MCF 10A (cell line): ENCODE data around the gene SEMA3A. TPM values are rescaled to one million over a fixed set of nuclear protein-coding genes. Genes with fewer than 3 reads are reported as not detected.

Experiments
- BruUV-seq: library from RNA; stranded (reverse); fragments of 400-500 nt; replicated peaks from 2 replicates; lab custom pipeline; 2021; lab: Mats Ljungman, UMichigan
- CTCF ChIA-PET: fragments of 300-600 bp; sonication (Branson Sonifier 250); formaldehyde crosslinking; extraction: SDS; loops from one replicate; lab custom pipeline; 2021; ENCODE audit warnings: antibody characterized with exemption, inconsistent platforms; lab: Yijun Ruan, JAX
- POLR2A ChIA-PET: fragments of 300-600, 350-650 bp; sonication (Branson Sonifier 250); formaldehyde crosslinking; extraction: SDS; loops from one replicate; lab custom pipeline; 2020; ENCODE audit warnings: antibody characterized with exemption, inconsistent platforms; lab: Yijun Ruan, JAX
- DNase-seq: peaks from one replicate; pipeline ENCODE4 v3.0.0-alpha.2; 2018; ENCODE audit not compliant: unreplicated experiment
- H3K27ac Mint-ChIP-seq: one replicate; pipeline ENCODE4 v1.8.0; 2022; ENCODE audit warnings: mild to moderate bottlenecking, low read depth, mixed read lengths; ENCODE audit not compliant: unreplicated experiment
- H3K27me3 Mint-ChIP-seq: one replicate; pipeline ENCODE4 v1.8.0; 2022; ENCODE audit warnings: mixed read lengths; ENCODE audit not compliant: insufficient read depth, unreplicated experiment
- H3K36me3 Mint-ChIP-seq: one replicate; pipeline ENCODE4 v1.8.0; 2022; ENCODE audit warnings: mild to moderate bottlenecking, moderate library complexity, mixed read lengths; ENCODE audit not compliant: insufficient read depth, unreplicated experiment
- H3K4me1 Mint-ChIP-seq: one replicate; pipeline ENCODE4 v1.8.0; 2022; ENCODE audit warnings: mixed read lengths; ENCODE audit not compliant: insufficient read depth, unreplicated experiment
- H3K4me3 Mint-ChIP-seq: one replicate; pipeline ENCODE4 v1.8.0; 2022; ENCODE audit warnings: mild to moderate bottlenecking, moderate library complexity, mixed read lengths; ENCODE audit not compliant: unreplicated experiment
- H3K9me3 Mint-ChIP-seq: one replicate; pipeline ENCODE4 v1.8.0; 2022; ENCODE audit warnings: mixed read lengths; ENCODE audit not compliant: unreplicated experiment
- intact Hi-C: fragments of 100-400 bp; cut with micrococcal nuclease; formaldehyde crosslinking; loops from 2 replicates; pipeline ENCODE4 v1.14.1; 2022
- total RNA-seq: library from RNA; stranded (reverse); gene quantifications from 2 replicates; pipeline ENCODE4 v1.2.3, GENCODE V29; 2022
- TF ChIP-seq, protein P1 (sequence below): fragments of 200-600 bp; IDR thresholded peaks from one replicate; pipeline ENCODE4 v1.8.0; 2022; ENCODE audit warnings: antibody characterized with exemption, mild to moderate bottlenecking; ENCODE audit not compliant: unreplicated experiment

Gene SEMA3A
- total RNA-seq, 1 experiment from 2014 or later = 3.2 TPM

DNA sequence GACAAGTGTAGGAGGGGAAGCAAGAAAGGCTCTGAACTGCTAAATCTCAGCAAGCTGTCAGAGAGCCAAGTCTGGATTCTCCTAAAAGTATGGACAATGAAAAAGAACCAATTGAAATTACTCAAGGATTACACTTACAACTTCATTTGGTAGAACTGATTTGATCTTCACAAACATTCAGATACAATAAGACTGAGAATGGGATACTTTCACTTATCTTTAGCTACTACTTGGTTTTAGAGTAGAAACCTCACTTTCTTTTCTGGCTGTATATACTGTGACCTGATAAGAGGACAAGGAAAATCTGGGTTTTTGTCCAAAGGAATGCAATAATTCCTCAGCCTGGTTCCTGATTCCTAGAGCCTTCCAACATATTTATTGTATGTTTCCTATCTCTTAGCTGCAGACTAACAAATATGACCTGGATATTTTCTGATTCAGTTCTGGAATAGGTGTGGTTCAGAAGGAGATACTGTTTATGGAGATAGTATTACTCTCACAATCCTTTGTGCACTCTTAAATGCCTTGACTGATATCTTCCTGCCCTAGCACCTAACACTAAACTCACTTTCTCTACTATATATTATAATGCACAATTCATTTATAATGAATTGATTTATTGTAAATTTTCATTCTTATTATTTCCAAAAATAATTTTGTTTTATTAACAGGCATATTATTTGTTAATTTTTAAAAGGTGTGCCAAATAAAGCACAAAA is 7.3 kb downstream of the SEMA3A start:
- DNase-seq = no peak
- no peaks in the 10 kb centered on the region for H3K9me3 Mint-ChIP-seq
- peak overlapping the region; percentile 39 for H3K27ac Mint-ChIP-seq
- no peaks in the 10 kb centered on the region for H3K27me3 Mint-ChIP-seq
- no peak overlapping the region for H3K4me3 Mint-ChIP-seq
- ChIA-PET POLR2A (no interaction called here), CTCF (interaction anchor here (0.7 to 1.3 kb wide), 6 partner anchors 10 to 252 kb away, joined by 3 to 5 read pairs (median 4); no protein-coding TSS in a partner anchor)
- intact Hi-C loops = no loop called here
- H3K4me1 Mint-ChIP-seq = peaks cover 16% of the 10 kb centered on the region
- no TSS peak for BruUV-seq
- H3K36me3 Mint-ChIP-seq = no peaks in the 10 kb centered on the region
- TF ChIP-seq, protein P1, sequence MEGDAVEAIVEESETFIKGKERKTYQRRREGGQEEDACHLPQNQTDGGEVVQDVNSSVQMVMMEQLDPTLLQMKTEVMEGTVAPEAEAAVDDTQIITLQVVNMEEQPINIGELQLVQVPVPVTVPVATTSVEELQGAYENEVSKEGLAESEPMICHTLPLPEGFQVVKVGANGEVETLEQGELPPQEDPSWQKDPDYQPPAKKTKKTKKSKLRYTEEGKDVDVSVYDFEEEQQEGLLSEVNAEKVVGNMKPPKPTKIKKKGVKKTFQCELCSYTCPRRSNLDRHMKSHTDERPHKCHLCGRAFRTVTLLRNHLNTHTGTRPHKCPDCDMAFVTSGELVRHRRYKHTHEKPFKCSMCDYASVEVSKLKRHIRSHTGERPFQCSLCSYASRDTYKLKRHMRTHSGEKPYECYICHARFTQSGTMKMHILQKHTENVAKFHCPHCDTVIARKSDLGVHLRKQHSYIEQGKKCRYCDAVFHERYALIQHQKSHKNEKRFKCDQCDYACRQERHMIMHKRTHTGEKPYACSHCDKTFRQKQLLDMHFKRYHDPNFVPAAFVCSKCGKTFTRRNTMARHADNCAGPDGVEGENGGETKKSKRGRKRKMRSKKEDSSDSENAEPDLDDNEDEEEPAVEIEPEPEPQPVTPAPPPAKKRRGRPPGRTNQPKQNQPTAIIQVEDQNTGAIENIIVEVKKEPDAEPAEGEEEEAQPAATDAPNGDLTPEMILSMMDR = no peak

DNA sequence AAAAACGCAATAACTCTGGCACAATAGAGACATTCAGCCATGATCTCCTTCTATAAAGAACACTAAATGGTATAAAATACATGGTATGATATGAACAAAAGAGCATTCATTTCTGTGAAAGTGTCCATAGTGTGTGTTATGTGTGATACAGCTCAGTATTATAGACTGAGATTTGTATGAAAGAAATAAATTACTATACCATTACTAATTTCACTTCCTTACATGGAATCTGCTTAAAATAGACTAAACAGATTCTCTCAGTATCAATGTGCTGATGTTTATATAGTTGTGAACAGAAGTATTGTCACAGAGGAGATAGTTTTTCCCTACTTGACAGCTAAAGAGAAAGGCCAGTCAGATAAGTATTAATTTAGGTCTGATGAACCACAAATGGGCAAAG is 10.8 kb downstream of the SEMA3A start:
- H3K4me1 Mint-ChIP-seq = peaks cover 10% of the 10 kb centered on the region
- ChIA-PET CTCF (interaction anchor here (0.8 kb wide), 1 partner anchor 202 kb away, joined by 3 read pairs; no protein-coding TSS in a partner anchor), POLR2A (interaction anchor here (1.1 kb wide), 1 partner anchor 12 kb away, joined by 4 read pairs; the partner anchor contains the start of gene SEMA3A)
- TF ChIP-seq, protein P1 = no peak
- DNase-seq = no peak
- no peaks in the 10 kb centered on the region for H3K36me3 Mint-ChIP-seq
- no peaks in the 10 kb centered on the region for H3K9me3 Mint-ChIP-seq
- no peak overlapping the region for H3K27ac Mint-ChIP-seq
- intact Hi-C loops = no loop called here
- BruUV-seq = no TSS peak
- H3K27me3 Mint-ChIP-seq = no peaks in the 10 kb centered on the region
- H3K4me3 Mint-ChIP-seq = no peak overlapping the region

DNA sequence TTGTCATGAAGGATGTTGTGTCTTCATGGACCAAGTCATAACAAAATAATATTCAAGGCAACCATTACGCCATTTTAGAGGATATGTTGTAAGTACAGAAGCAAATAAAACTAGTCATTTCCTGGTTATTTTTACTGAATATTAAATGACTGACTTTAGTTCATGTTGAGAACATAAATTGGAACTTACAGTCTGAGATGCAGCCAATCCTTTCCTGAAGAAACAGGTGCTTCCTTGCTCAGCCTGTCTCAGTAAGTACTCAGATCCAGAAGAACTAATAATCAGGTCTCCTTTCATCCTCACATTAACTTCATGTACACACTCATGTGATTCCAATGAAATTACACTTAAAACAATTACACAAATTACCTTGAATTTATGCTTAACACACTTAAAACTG is 12.3 kb downstream of the SEMA3A start:
- Mint-ChIP-seq H3K9me3 (no peaks in the 10 kb centered on the region), H3K4me1 (peaks cover 8% of the 10 kb centered on the region), H3K4me3 (no peak overlapping the region), H3K27me3 (no peaks in the 10 kb centered on the region), H3K36me3 (no peaks in the 10 kb centered on the region), H3K27ac (no peak overlapping the region)
- POLR2A ChIA-PET = interaction anchor here (0.9 kb wide), 1 partner anchor 17 kb away, joined by 4 read pairs; no protein-coding TSS in a partner anchor
- BruUV-seq = no TSS peak
- DNase-seq = peak; percentile 2
- CTCF ChIA-PET = no interaction called here
- intact Hi-C loops = no loop called here
- TF ChIP-seq, protein P1 = no peak

DNA sequence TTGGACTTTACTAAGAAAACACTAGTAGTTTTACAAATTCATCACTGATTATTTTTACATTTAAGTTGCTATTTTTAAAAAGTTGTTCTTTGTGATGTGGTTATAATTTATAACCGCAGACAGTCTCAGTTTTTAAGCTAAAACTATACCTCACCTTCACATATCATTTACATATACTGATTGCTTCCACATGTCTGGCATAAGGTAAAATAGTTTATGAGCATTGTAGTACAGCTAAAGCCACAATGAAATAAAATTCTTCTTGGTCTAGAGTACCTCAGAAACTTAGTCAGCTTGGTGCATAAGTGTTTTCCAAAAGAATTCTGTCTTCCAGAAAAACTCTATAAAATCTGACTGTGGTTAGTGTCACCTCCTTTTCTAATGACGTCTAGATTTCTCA is 13.0 kb downstream of the SEMA3A start:
- POLR2A ChIA-PET = no interaction called here
- Mint-ChIP-seq H3K4me3 (no peak overlapping the region), H3K27me3 (no peaks in the 10 kb centered on the region), H3K27ac (no peak overlapping the region), H3K4me1 (peaks cover 1% of the 10 kb centered on the region), H3K36me3 (no peaks in the 10 kb centered on the region), H3K9me3 (no peaks in the 10 kb centered on the region)
- TF ChIP-seq, protein P1 = no peak
- no peak for DNase-seq
- CTCF ChIA-PET = no interaction called here
- intact Hi-C loops = no loop called here
- no TSS peak for BruUV-seq
